CD4-positive, alpha-beta T cell (primary cell): ENCODE results near the gene HERC6. TPM values are rescaled to one million over a fixed set of nuclear protein-coding genes. Genes with fewer than 3 reads are reported as not detected.

ENCODE experiments used
- ATAC-seq: fragments of 200-7000 bp; cut with Tn5 transposase; one replicate; pipeline ENCODE4 v1.10.0; 2022; ENCODE audit warnings: mild to moderate bottlenecking; ENCODE audit not compliant: poor library complexity
- CTCF ChIA-PET: fragments of 350-600 bp; sonication (Branson Sonifier 250); formaldehyde crosslinking; loops from one replicate; lab custom pipeline; 2021; ENCODE audit warnings: antibody characterized with exemption, inconsistent platforms; lab: Charles Lee
- POLR2A ChIA-PET: fragments of 350-600 bp; sonication (Branson Sonifier 250); formaldehyde crosslinking; loops from one replicate; lab custom pipeline; 2021; ENCODE audit warnings: antibody characterized with exemption, inconsistent platforms; lab: Charles Lee
- DNase-seq, 14 experiments: peaks; one replicate each; pipeline ENCODE4 v3.0.0-alpha.2; 2013 to 2020; ENCODE audit warnings: mixed read lengths in 2 of 14
- H3K27ac ChIP-seq, 2 donors: one replicate each; pipeline versions ENCODE4 v1.5.1 to v1.7.0; 2013; ENCODE audit warnings: low read length in 2 of 2, low read depth in 1 of 2, mild to moderate bottlenecking in 1 of 2
- H3K27me3 ChIP-seq, 2 experiments: 1 replicate in 1 of 2; 2 replicates in 1 of 2; pipeline versions ENCODE4 v1.6.1 to v1.7.0; 2013; ENCODE audit warnings: low read length in 2 of 2, control low read depth in 1 of 2, mild to moderate bottlenecking in 1 of 2, moderate library complexity in 1 of 2; ENCODE audit not compliant: insufficient read depth in 2 of 2, control insufficient read depth in 1 of 2
- H3K36me3 ChIP-seq: one replicate; pipeline ENCODE4 v1.6.1; 2013; ENCODE audit warnings: low read length, control low read depth; ENCODE audit not compliant: insufficient read depth
- H3K4me1 ChIP-seq: one replicate; pipeline ENCODE4 v1.6.1; 2013; ENCODE audit warnings: low read length, control low read depth; ENCODE audit not compliant: insufficient read depth
- H3K4me3 ChIP-seq: one replicate; pipeline ENCODE4 v1.5.1; 2013; ENCODE audit warnings: mild to moderate bottlenecking, low read length, moderate library complexity
- H3K9me3 ChIP-seq, 2 experiments: 1 replicate in 1 of 2; 2 replicates in 1 of 2; pipeline versions ENCODE4 v1.6.1 to v1.7.0; 2013; ENCODE audit warnings: low read length in 2 of 2, mild to moderate bottlenecking in 2 of 2, control low read depth in 1 of 2, moderate library complexity in 1 of 2; ENCODE audit not compliant: control insufficient read depth in 1 of 2, insufficient read depth in 1 of 2
- H3K27ac Mint-ChIP-seq: one replicate; pipeline ENCODE4 v1.8.0; 2020; ENCODE audit warnings: mixed read lengths
- H3K27me3 Mint-ChIP-seq: one replicate; pipeline ENCODE4 v1.8.0; 2021; ENCODE audit warnings: mixed read lengths
- H3K36me3 Mint-ChIP-seq: one replicate; pipeline ENCODE4 v1.8.0; 2021; ENCODE audit warnings: low read depth, mixed read lengths
- H3K4me1 Mint-ChIP-seq: one replicate; pipeline ENCODE4 v1.8.0; 2021; ENCODE audit warnings: low read depth, mixed read lengths
- H3K4me3 Mint-ChIP-seq: one replicate; pipeline ENCODE4 v1.8.0; 2020; ENCODE audit warnings: mild to moderate bottlenecking, mixed read lengths
- H3K9me3 Mint-ChIP-seq: one replicate; pipeline ENCODE4 v1.8.0; 2020; ENCODE audit warnings: mixed read lengths
- intact Hi-C, 2 experiments: fragments of 100-400 bp; cut with DNase I in 1 of 2; cut with micrococcal nuclease in 1 of 2; formaldehyde crosslinking; loops; one replicate each; pipeline versions ENCODE4 v1.15.1 to v1.9.0; 2023 to 2025; cut with DNase I, micrococcal nuclease
- total RNA-seq, 174 experiments: library from RNA in 2 of 174; stranded (reverse) in 2 of 174; gene quantifications; one replicate each; pipeline ENCODE4 v1.2.3 and lab custom pipeline; 2021 to 2026
- TF ChIP-seq, protein P1 (sequence below): fragments of 200-600 bp; IDR thresholded peaks from one replicate; pipeline ENCODE4 v1.8.0; 2022; ENCODE audit warnings: antibody characterized with exemption, mild to moderate bottlenecking

The HERC6 gene
- total RNA-seq, 2 experiments from 2014 or later, result 9.5 to 10.6 TPM

DNA sequence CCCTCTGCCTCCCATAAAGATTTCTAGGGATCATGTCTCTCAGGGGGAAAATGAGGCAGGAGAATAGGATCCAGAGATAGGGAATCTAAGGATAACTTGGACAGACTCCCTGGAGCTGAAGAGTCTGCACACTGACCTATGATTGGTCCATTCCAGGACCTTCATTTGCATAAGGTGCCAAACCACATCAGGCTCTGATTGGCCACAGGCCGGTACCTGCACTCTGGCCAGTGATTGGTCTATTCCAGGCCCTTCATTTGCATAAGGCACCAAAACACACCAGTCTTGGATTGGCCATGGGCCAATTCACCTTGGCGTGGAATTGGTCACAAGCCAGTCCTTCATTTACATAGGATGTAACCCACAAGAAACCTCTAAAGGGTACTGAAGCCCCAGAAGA lies 74.3 kb downstream of the HERC6 start:
- Mint-ChIP-seq H3K36me3 (peaks cover 15% of the 10 kb centered on the region), H3K4me1 (peaks cover 16% of the 10 kb centered on the region), H3K27me3 (no peaks in the 10 kb centered on the region), H3K9me3 (no peaks in the 10 kb centered on the region), H3K27ac (no peak overlapping the region), H3K4me3 (no peak overlapping the region)
- POLR2A ChIA-PET, result no interaction called here
- no peak for ATAC-seq
- no peak overlapping the region for H3K27ac ChIP-seq
- CTCF ChIA-PET, result no interaction called here
- H3K4me3 ChIP-seq, result no peak overlapping the region
- TF ChIP-seq, protein P1, sequence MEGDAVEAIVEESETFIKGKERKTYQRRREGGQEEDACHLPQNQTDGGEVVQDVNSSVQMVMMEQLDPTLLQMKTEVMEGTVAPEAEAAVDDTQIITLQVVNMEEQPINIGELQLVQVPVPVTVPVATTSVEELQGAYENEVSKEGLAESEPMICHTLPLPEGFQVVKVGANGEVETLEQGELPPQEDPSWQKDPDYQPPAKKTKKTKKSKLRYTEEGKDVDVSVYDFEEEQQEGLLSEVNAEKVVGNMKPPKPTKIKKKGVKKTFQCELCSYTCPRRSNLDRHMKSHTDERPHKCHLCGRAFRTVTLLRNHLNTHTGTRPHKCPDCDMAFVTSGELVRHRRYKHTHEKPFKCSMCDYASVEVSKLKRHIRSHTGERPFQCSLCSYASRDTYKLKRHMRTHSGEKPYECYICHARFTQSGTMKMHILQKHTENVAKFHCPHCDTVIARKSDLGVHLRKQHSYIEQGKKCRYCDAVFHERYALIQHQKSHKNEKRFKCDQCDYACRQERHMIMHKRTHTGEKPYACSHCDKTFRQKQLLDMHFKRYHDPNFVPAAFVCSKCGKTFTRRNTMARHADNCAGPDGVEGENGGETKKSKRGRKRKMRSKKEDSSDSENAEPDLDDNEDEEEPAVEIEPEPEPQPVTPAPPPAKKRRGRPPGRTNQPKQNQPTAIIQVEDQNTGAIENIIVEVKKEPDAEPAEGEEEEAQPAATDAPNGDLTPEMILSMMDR, result no peak
- H3K4me1 ChIP-seq, result peaks cover 20% of the 10 kb centered on the region
- intact Hi-C loops, result loop anchor here in 1 of 2 experiments (10.0 kb wide), 1 partner anchor 1518 kb away; the partner anchor contains the start of gene AFF1
- H3K9me3 ChIP-seq, result no peaks in the 10 kb centered on the region
- no peaks in the 10 kb centered on the region for H3K36me3 ChIP-seq
- H3K27me3 ChIP-seq, result no peaks in the 10 kb centered on the region
- DNase-seq, result no peak

DNA sequence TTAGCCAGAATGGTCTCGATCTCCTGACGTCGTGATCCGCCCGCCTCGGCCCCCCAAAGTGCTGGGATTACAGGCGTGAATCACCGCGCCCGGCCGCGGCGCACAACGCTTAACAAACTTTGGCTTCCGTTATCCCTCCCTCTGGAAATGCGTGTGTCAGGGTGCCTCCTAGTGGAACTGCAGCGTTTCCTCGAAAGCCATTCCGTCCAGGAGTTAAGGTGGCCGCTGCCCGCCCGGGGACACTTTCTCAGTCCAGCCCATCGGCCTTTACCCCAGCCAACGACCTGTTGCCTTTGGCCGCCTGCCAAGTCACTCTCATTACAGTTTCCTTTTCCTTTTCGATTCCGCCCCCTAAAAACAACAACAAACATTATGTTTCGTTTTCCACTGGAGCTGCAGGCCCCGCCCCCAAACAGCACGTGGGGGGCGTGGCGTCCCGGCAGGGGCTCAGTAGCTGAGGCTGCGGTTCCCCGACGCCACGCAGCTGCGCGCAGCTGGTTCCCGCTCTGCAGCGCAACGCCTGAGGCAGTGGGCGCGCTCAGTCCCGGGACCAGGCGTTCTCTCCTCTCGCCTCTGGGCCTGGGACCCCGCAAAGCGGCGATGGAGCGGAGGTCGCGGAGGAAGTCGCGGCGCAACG lies 78.1 kb downstream of the HERC6 start, which contains the start of gene HERC5:
HERC5 (plus strand) TSS at position 450 of the 637 bp plus-strand sequence; CDS start at position 601, 151 bp downstream.
- Mint-ChIP-seq H3K4me3 (peak within 1 kb of the TSS; percentile 96), H3K27ac (peak within 1 kb of the TSS; percentile 85), H3K36me3 (peaks cover 17% of the 10 kb centered on the region), H3K4me1 (peaks cover 42% of the 10 kb centered on the region), H3K9me3 (no peaks in the 10 kb centered on the region), H3K27me3 (no peaks in the 10 kb centered on the region)
- peak within 1 kb of the TSS; percentile 6 to 65 for H3K27ac ChIP-seq
- H3K36me3 ChIP-seq, result no peaks in the 10 kb centered on the region
- ChIA-PET CTCF (interaction anchor here (1.1 to 1.6 kb wide), 3 partner anchors 12 to 78 kb away, joined by 3 to 5 read pairs (median 4); partner anchors contain the start of gene HERC6), POLR2A (interaction anchor here (0.6 to 4.6 kb wide), 31 partner anchors 9 to 1522 kb away, joined by 3 to 155 read pairs (median 5); partner anchors contain the start of genes AFF1, HERC3, HERC6 and PPM1K)
- H3K4me3 ChIP-seq, result peak within 1 kb of the TSS; percentile 85
- no peaks in the 10 kb centered on the region for H3K9me3 ChIP-seq
- peak; percentile 83 to 97 (median 90) for DNase-seq
- peak; percentile 96 for ATAC-seq
- peaks cover 20% of the 10 kb centered on the region for H3K4me1 ChIP-seq
- H3K27me3 ChIP-seq, result no peaks in the 10 kb centered on the region
- TF ChIP-seq, protein P1, result peak; percentile 32
- intact Hi-C loops, result loop anchor here (1.0 to 10.0 kb wide), 6 partner anchors 66 to 1522 kb away; partner anchors contain the start of genes PPM1K (in 2 of the 2), AFF1 (in 1 of the 2), HERC3 (in 1 of the 2) and HERC6 (in 1 of the 2)

DNA sequence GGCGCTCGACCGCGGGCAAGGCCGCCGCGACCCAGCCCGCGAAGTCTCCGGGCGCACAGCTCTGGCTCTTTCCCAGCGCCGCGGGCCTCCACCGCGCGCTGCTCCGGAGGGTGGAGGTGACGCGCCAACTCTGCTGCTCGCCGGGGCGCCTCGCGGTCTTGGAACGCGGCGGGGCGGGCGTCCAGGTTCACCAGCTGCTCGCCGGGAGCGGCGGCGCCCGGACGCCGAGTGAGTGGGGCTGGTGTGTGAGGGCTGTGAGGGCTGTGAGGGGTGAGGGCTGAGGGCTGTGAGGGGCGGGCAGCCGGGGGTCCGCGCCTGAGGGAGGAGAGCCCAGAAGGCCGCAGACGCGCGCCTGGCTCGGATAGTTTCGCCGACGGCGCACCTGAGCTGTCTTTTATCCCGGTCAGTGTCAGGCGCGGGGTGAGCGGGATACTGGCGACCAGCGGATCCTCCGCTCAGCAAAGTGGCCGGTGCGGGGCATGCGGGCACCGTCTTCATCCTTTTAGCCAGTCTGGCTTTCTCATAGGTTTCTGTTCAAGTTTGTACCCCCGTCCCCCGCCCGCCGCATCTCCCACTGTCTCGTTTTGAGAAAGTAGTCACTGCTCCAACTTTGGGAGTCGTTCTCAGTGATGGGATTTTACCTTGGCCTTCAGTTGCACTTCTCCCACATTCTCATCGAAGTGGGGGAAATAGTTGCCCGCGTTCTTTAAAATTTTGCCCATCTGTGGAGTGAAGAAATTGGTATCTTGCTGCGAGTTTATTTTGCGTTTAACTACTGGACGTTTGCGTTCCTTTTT lies 78.9 kb downstream of the HERC6 start:
- no peaks in the 10 kb centered on the region for H3K9me3 Mint-ChIP-seq
- H3K27ac Mint-ChIP-seq, result peak overlapping the region; percentile 85
- TF ChIP-seq, protein P1, result no peak
- H3K4me1 ChIP-seq, result peaks cover 20% of the 10 kb centered on the region
- intact Hi-C loops, result loop anchor here (1.0 to 10.0 kb wide), 6 partner anchors 65 to 1523 kb away; partner anchors contain the start of genes PPM1K (in 2 of the 2), AFF1 (in 1 of the 2), HERC3 (in 1 of the 2) and HERC6 (in 1 of the 2)
- no peak overlapping the region for H3K27ac ChIP-seq
- H3K27me3 ChIP-seq, result no peaks in the 10 kb centered on the region
- H3K4me1 Mint-ChIP-seq, result peaks cover 49% of the 10 kb centered on the region
- ChIA-PET POLR2A (interaction anchor here (0.7 to 4.6 kb wide), 28 partner anchors 8 to 1523 kb away, joined by 3 to 155 read pairs (median 5); partner anchors contain the start of genes AFF1, HERC3, HERC6 and PPM1K), CTCF (interaction anchor here (1.1 to 1.6 kb wide), 3 partner anchors 12 to 79 kb away, joined by 3 to 5 read pairs (median 4); partner anchors contain the start of gene HERC6)
- no peaks in the 10 kb centered on the region for H3K27me3 Mint-ChIP-seq
- H3K36me3 ChIP-seq, result no peaks in the 10 kb centered on the region
- DNase-seq, result peak in 9 of 14 experiments; percentile 3 to 58 (median 31)
- ATAC-seq, result peak; percentile 58
- peaks cover 24% of the 10 kb centered on the region for H3K36me3 Mint-ChIP-seq
- H3K9me3 ChIP-seq, result no peaks in the 10 kb centered on the region
- H3K4me3 ChIP-seq, result peak overlapping the region; percentile 85
- H3K4me3 Mint-ChIP-seq, result peak overlapping the region; percentile 96
